ENCODE measurements around the gene POU3F2. TPM values are rescaled to one million over a fixed set of nuclear protein-coding genes. Genes with fewer than 3 reads are reported as not detected.

The POU3F2 gene
- total and polyA plus RNA-seq, 9 of the 15 experiments (the other 6 are each of a cell fraction or from before 2014, with no cell fraction given), result 0.08 to 0.46 (median 0.36) TPM

- TF ChIP-seq ZNF436 (CRISPR knock-in tag; IDR thresholded peaks at IDR 0.05), result no peak
- no peak for TF ChIP-seq ZC3H4 (CRISPR knock-in tag; IDR thresholded peaks at IDR 0.05; ENCODE audit: borderline replicate concordance)
- TF ChIP-seq E2F8 (IDR thresholded peaks at IDR 0.05; ENCODE audit: low read depth, partially characterized antibody), result no peak
- no peak for TF ChIP-seq NFRKB (IDR thresholded peaks at IDR 0.05; ENCODE audit: low read depth)
- no peak for TF ChIP-seq ZBTB43 (CRISPR knock-in tag; IDR thresholded peaks at IDR 0.05)
- TF ChIP-seq NFIX (CRISPR knock-in tag; IDR thresholded peaks at IDR 0.05; ENCODE audit: low read depth), result no peak
- no peak for TF ChIP-seq FIP1L1 (IDR thresholded peaks at IDR 0.05; ENCODE audit: low read depth, low read length, poor library complexity, severe bottlenecking)
- TF ChIP-seq ZNF146 (CRISPR knock-in tag; IDR thresholded peaks at IDR 0.05; ENCODE audit: unreplicated experiment), result no peak
- TF ChIP-seq POLR2AphosphoS2 (IDR thresholded peaks at IDR 0.05; ENCODE audit: low read length), result no peak
- TF ChIP-seq GATAD2A (IDR thresholded peaks at IDR 0.05), result no peak
- Histone ChIP-seq H3K27ac (ENCODE audit: extremely low read depth, low read depth, low read length) (no peak overlapping the region), H3K4me2 (ENCODE audit: insufficient read depth, low read length) (no peak overlapping the region), H3K4me1 (replicated peaks in 1 of 2; ENCODE audit: control insufficient read depth in 2 of 2, insufficient read depth in 2 of 2, low read length in 2 of 2) (no peaks in the 10 kb centered on the region), H3K36me3 (ENCODE audit: control insufficient read depth, insufficient read depth, low read length) (no peaks in the 10 kb centered on the region), H3K27me3 (ENCODE audit: control insufficient read depth in 2 of 2, insufficient read depth in 2 of 2, low read length in 2 of 2) (0 out of 5 replicates have a peak, but pooled peaks cover 0 to 4% of the 10 kb centered on the region in 2 experiments), H4K20me1 (replicated peaks; ENCODE audit: control insufficient read depth, insufficient read depth, low read length) (no peaks in the 10 kb centered on the region), H3K9me3 (replicated peaks; ENCODE audit: control insufficient read depth, insufficient read depth, low read depth, low read length) (no peaks in the 10 kb centered on the region), H3K9me1 (ENCODE audit: control insufficient read depth, insufficient read depth, low read length) (no peaks in the 10 kb centered on the region), H3K9ac (ENCODE audit: insufficient read depth in 1 of 2, low read depth in 2 of 2, low read length in 2 of 2) (no peak overlapping the region), H3K4me3 (no peak overlapping the region), H2AFZ (ENCODE audit: low read depth, low read length) (no peak overlapping the region), H3K79me2 (ENCODE audit: control insufficient read depth, insufficient read depth, low read length) (no peaks in the 10 kb centered on the region)
- no peak for FAIRE-seq
- WGBS (ENCODE audit: insufficient coverage, low coverage, missing lambda C conversion rate), result 0% methylated on average over 4 of the region's 4 CpGs
- BruUV-seq (replicated peaks), result no TSS peak
- in situ Hi-C loops (cut with MboI) (no loop called here), intact Hi-C loops (cut with micrococcal nuclease) (no loop called here)
- CTCF ChIA-PET (ENCODE audit: low intra/inter-chr PET ratio), result no interaction called here
- no peak for ATAC-seq
- POLR2A ChIA-PET, result interaction anchor here (0.6 kb wide), 1 partner anchor 9 kb away, joined by 3 read pairs; no protein-coding TSS in a partner anchor
- no peak for DNase-seq (ENCODE audit: extremely low read depth in 1 of 4, low spot score in 3 of 4)
These were observed 40.0 kb upstream of the POU3F2 start for GRCh38 chr6:98794307-98794842.
